Measurements from ENCODE around the gene MOB1B.

Gene MOB1B

DNA sequence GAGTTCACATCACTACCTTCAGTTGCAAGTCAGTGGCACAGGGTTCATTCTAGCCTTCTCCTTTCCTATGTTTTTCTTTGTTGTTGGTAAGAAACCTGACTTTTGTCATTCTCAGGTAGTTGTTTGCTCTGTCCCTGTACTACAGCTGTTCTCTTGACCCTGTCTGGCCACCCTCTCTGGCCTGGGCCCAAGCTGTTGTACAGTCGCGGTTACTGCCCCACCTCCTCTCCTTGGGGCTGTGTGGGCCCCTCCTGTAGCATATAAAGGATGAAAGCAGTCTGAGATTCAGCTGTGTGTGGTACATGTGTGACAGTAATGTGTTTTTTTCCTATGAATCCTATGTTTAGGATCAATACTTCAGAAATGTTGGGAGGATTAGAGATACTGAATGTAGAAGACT, 12.5 kb downstream of the MOB1B start:
- no peak for DNase-seq (ENCODE audit: low read depth)

GRCh38 chr4:70915036-70915815, 13.1 kb downstream of the MOB1B start:
- no peak for DNase-seq (ENCODE audit: low read depth)

- no peak for DNase-seq (ENCODE audit: low read depth)
These were observed 13.8 kb downstream of the MOB1B start for GRCh38 chr4:70915874-70916559.

GRCh38 chr4:70920592-70920991, 18.4 kb downstream of the MOB1B start:
- no peak for DNase-seq (ENCODE audit: low read depth)

- no peak for DNase-seq (ENCODE audit: low read depth)
These were observed 23.2 kb downstream of the MOB1B start for GRCh38 chr4:70925418-70925817.

GRCh38 chr4:70925899-70926635, 23.9 kb downstream of the MOB1B start:
- no peak for DNase-seq (ENCODE audit: low read depth)

GRCh38 chr4:70927502-70928137, 25.5 kb downstream of the MOB1B start:
- no peak for DNase-seq (ENCODE audit: low read depth)

DNA sequence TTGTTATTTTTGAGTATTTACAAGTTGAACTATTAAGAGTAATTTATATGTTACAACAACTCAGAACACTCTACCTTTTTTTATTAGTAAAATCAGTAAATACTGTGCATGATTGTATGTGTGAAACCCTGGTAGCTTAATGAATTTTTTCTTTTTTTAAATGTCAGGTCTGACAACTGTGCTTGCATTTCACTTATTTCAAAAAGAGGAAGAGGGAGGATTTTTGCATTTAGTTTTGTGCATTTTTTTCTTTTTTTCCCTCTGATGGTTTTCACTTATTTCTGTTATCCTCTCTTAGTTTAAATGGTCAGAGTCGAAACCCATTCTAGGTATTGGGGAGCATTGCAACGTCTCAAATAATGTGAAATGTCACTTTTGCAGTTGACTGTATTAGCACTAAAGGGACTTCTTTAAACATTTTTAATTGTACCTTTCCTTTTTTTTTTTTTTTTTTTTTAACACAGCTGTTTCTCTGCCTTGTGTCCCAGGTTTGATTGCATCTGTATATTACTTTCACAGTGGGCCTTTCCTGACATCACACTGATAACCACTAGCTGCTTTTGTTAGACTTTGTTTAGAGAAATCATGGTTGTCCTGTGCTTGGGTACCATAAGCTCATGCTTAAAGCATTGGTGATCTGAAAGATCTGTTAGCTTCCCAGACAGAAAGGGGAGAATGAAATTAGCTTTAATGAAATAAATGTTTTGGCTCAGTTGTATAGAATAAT, 28.5 kb downstream of the MOB1B start:
- DNase-seq (ENCODE audit: low read depth), result no peak

DNA sequence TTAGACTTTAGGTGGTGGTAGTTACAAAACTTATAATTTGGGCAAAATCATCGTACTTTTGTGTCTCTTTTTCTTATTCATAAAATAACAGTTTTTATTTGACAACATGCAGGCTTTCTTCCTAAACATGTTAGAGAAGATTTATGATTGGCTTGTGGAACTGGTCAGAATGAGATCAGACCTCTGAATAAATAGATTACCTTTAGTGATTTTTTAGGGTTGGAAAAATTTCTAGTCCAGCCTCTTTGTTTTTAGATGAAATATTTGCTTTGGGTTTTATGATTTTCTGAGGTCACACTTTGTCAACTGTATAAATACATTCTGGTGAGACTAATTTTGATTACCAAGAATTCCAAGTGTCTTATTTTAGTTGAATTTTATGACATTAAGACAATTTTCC, 29.2 kb downstream of the MOB1B start:
- no peak for DNase-seq (ENCODE audit: low read depth)

DNA sequence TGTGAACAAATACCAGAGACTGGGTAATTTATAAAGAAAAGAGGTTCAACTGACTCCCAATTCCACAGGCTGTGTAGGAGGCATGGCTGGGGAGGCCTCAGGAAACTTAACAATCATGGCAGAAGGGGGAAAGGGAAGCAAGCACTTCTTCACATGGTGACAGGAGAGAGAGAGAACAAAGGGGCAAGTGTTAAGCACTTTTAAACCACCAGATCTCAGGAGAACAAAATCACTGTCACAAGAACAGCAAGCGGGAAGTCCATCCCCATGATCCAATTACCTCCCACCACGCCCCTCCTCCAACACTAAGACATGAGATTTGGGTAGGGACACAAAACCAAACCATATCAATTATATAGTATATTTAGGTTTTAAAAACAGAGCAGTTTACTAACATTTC, 30.8 kb downstream of the MOB1B start:
- no peak for DNase-seq (ENCODE audit: low read depth)

- DNase-seq (ENCODE audit: low read depth), result no peak
These were observed 33.0 kb downstream of the MOB1B start for GRCh38 chr4:70935038-70935695.

GRCh38 chr4:70936200-70936787, 34.1 kb downstream of the MOB1B start:
- no peak for DNase-seq (ENCODE audit: low read depth)

DNA sequence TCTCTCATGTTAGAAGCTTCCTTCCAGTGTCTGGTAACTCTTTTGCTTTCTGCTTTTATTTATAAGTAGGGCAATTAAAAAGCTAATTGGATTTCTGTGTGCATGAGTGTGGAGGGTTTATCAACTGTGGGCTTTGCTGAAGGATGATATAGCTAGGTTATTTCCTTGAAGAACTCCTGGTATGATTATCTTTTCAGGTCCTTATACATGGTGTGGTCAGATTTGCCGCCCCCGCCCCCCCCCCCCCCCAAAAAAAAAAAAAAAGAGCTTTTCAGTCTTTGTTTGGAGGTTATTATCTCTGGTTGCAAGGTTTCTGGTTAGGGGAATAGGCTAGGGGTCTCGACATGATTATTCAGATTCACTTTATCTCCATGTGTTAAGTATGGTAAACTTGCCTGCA, 35.9 kb downstream of the MOB1B start:
- no peak for DNase-seq (ENCODE audit: low read depth)

- DNase-seq (ENCODE audit: low read depth), result no peak
These were observed 38.0 kb downstream of the MOB1B start for GRCh38 chr4:70940134-70940533.

- no peak for DNase-seq (ENCODE audit: low read depth)
These were observed 40.9 kb downstream of the MOB1B start for GRCh38 chr4:70943114-70943513.

GRCh38 chr4:70945046-70945445, 42.9 kb downstream of the MOB1B start:
- DNase-seq (ENCODE audit: low read depth), result no peak

- DNase-seq (ENCODE audit: low read depth), result no peak
These were observed 43.4 kb downstream of the MOB1B start for GRCh38 chr4:70945452-70946055.

- DNase-seq (ENCODE audit: low read depth), result no peak
These were observed 44.8 kb downstream of the MOB1B start for GRCh38 chr4:70946939-70947338.

- DNase-seq (ENCODE audit: low read depth), result no peak
These were observed 46.6 kb downstream of the MOB1B start for GRCh38 chr4:70948665-70949260.

DNA sequence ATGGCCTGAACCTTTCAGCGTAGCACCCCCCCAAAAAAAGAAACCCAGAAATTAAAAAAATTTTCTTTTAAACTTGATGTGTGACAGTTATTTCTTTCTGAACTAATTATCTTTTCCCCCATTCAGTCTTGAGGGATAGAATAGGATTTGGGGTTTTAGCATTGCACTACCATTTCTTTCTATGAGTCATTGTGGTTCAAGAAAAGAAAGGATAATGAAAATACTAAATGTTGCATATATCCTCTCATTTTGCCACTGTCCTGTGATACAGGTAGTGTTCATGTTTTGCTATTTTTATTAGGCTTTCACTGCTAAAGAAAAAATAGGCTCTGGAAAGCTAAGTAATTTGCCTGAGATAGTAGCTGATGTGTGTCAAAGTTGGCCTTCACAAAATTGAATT, 51.9 kb downstream of the MOB1B start:
- no peak for DNase-seq (ENCODE audit: low read depth)

Measured in activated gamma-delta T cell treated with anti-CD3 and anti-CD28 coated beads, Interleukin-2, amount 50 U/mL, for 16 hours (primary cell).